ENCODE data around the gene PDE8B.

- TF ChIP-seq CTCF (IDR thresholded peaks at IDR 0.05 in 4 of 5, conservative IDR thresholded peaks at IDR 0.05 in 1 of 5) = no peak
- no peak for TF ChIP-seq POLR2A (IDR thresholded peaks at IDR 0.05)
These were observed 41.4 kb downstream of the PDE8B start for GRCh38 chr5:77251921-77252320.

All from gastrocnemius medialis (tissue), 4 donors.